ENCODE results near the gene FOXF2. TPM values are rescaled to one million over a fixed set of nuclear protein-coding genes. Genes with fewer than 3 reads are reported as not detected.

Gene FOXF2
- total RNA-seq, 1 donor from 2014 or later = 0.61 TPM

DNA sequence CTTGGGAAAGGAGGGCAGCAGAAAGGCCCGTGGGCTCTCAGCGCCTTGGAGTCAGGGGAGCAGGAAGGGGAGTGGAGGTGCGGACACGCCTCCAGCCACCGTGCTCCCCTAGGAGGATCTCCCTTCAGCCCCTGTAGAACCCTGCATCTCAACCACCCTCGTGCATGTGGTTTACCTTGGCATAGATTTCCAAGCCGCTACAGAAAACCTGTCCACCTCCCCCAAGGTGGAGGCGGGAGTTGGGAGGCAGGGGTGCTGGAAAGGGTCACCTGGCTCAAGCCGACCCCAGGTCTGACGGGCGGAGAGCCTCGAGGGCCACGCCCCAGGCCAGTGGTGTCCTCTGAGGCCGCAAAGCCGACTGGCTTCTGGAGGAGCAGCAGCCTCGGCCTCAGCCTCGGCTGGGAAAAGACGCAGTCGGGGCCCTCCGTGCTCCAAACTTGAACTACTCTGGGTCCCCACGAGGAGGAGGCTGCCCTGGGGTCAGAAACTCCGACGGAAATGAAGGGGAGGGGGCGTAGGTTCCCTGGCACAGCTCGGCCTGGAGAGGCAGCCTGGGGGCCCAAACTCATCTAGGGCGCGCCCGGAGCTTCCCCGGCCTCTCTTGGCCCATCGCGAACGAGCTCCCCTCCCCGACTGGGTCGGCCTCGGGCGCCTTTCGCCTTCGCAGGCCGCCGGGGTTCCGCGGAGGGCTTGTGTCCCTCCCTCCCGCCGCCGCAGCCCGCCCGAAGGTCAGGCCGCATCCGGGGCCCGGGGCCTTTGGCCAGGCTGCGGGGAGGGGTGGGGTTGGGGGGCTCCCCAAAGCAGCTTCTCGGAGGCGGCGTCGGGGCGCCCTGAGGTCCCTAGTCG, 6.3 kb upstream of the FOXF2 start:
- Mint-ChIP-seq H3K4me3 (ENCODE audit: unreplicated experiment) (no peak overlapping the region), H3K27me3 (ENCODE audit: low read depth, unreplicated experiment) (peaks cover 70% of the 10 kb centered on the region), H3K27ac (ENCODE audit: unreplicated experiment) (no peak overlapping the region), H3K36me3 (ENCODE audit: low read depth, unreplicated experiment) (no peaks in the 10 kb centered on the region), H3K4me1 (ENCODE audit: low read depth, unreplicated experiment) (peaks cover 3% of the 10 kb centered on the region), H3K9me3 (ENCODE audit: unreplicated experiment) (peaks cover 9% of the 10 kb centered on the region)
- H3K27me3 ChIP-seq (ENCODE audit: insufficient read depth, low read length) = peaks cover 91% of the 10 kb centered on the region
- H3K27ac ChIP-seq (ENCODE audit: low read depth, low read length) = no peak overlapping the region
- no peak overlapping the region for H2AFZ ChIP-seq (ENCODE audit: low read depth, low read length)
- DNase-seq (ENCODE audit: low read depth) (no peak), FAIRE-seq (no peak)
- H4K20me1 ChIP-seq (ENCODE audit: insufficient read depth, low read length) = peaks cover 18% of the 10 kb centered on the region
- TF ChIP-seq EZH2 (IDR thresholded peaks at IDR 0.05; ENCODE audit: insufficient read depth, low read length) = peak; percentile 87
- TF ChIP-seq, protein P1, sequence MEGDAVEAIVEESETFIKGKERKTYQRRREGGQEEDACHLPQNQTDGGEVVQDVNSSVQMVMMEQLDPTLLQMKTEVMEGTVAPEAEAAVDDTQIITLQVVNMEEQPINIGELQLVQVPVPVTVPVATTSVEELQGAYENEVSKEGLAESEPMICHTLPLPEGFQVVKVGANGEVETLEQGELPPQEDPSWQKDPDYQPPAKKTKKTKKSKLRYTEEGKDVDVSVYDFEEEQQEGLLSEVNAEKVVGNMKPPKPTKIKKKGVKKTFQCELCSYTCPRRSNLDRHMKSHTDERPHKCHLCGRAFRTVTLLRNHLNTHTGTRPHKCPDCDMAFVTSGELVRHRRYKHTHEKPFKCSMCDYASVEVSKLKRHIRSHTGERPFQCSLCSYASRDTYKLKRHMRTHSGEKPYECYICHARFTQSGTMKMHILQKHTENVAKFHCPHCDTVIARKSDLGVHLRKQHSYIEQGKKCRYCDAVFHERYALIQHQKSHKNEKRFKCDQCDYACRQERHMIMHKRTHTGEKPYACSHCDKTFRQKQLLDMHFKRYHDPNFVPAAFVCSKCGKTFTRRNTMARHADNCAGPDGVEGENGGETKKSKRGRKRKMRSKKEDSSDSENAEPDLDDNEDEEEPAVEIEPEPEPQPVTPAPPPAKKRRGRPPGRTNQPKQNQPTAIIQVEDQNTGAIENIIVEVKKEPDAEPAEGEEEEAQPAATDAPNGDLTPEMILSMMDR (IDR thresholded peaks at IDR 0.05; ENCODE audit: insufficient read depth, low read depth, low read length) = no peak
- no peak overlapping the region for H3K4me2 ChIP-seq (ENCODE audit: low read length)
- H3K4me3 ChIP-seq (ENCODE audit: insufficient read depth, low read depth, low read length) = no peak overlapping the region
- peaks cover 3% of the 10 kb centered on the region for H3K4me1 ChIP-seq (ENCODE audit: insufficient read depth, low read length)
- no peaks in the 10 kb centered on the region for H3K9me3 ChIP-seq (ENCODE audit: insufficient read depth, low read depth, low read length)
- H3K9ac ChIP-seq (ENCODE audit: low read length) = no peak overlapping the region
- no peaks in the 10 kb centered on the region for H3K79me2 ChIP-seq (ENCODE audit: insufficient read depth, low read length)
- no peaks in the 10 kb centered on the region for H3K36me3 ChIP-seq (ENCODE audit: insufficient read depth, low read length)

DNA sequence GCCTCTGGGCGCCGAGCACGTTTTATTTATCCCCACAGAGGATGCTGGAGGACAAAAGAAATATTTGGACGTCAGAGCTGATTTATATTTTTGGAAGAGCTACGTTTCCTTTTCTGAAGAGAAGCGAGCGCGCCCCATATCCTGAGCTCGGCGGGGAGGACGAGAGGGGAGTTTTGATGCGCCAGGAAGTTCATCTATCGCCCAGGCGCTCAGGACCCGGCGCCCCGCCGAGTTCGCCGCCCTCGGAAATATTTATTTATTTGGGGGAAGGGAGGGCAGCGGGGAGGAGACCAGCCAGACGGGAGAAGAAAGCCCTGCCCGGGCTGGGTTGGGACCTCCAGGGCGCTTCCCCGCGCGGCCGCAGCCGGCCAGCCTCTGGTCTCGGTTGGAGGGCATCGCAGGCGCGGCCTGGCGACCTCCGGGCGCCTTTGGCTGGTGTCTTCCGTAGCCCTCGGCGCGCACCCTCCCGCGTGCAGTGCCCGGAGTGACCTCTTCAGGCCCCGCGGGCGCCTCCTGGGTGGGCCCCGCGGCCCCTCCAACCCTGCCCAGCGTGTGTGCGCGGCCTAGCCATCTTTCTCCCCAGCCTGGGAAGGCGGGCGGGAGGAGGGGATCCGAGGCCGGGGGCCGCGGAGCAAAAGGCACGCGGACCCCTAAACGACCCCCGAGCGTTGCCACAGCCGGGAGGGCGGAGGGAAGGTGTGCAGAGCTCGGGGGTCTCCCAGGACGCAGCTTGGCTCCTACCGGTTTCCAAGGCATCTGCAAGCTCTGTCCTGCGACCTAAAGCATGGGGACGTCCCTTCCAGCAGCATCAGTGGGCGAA, 5.4 kb upstream of the FOXF2 start:
- no peak for DNase-seq (ENCODE audit: low read depth)
- Histone ChIP-seq H3K4me1 (ENCODE audit: insufficient read depth, low read length) (peaks cover 5% of the 10 kb centered on the region), H3K4me3 (ENCODE audit: insufficient read depth, low read depth, low read length) (no peak overlapping the region), H2AFZ (ENCODE audit: low read depth, low read length) (no peak overlapping the region), H3K4me2 (ENCODE audit: low read length) (peak overlapping the region; percentile 26), H3K79me2 (ENCODE audit: insufficient read depth, low read length) (no peaks in the 10 kb centered on the region), H3K27me3 (ENCODE audit: insufficient read depth, low read length) (peaks cover 91% of the 10 kb centered on the region), H4K20me1 (ENCODE audit: insufficient read depth, low read length) (peaks cover 22% of the 10 kb centered on the region), H3K27ac (ENCODE audit: low read depth, low read length) (no peak overlapping the region), H3K9ac (ENCODE audit: low read length) (no peak overlapping the region), H3K9me3 (ENCODE audit: insufficient read depth, low read depth, low read length) (no peaks in the 10 kb centered on the region), H3K36me3 (ENCODE audit: insufficient read depth, low read length) (no peaks in the 10 kb centered on the region)
- H3K27me3 Mint-ChIP-seq (ENCODE audit: low read depth, unreplicated experiment) = peaks cover 75% of the 10 kb centered on the region
- no peaks in the 10 kb centered on the region for H3K36me3 Mint-ChIP-seq (ENCODE audit: low read depth, unreplicated experiment)
- peak overlapping the region; percentile 47 for H3K27ac Mint-ChIP-seq (ENCODE audit: unreplicated experiment)
- TF ChIP-seq, protein P1 (IDR thresholded peaks at IDR 0.05; ENCODE audit: insufficient read depth, low read depth, low read length) = no peak
- TF ChIP-seq EZH2 (IDR thresholded peaks at IDR 0.05; ENCODE audit: insufficient read depth, low read length) = peak; percentile 54
- no peak for FAIRE-seq
- H3K4me3 Mint-ChIP-seq (ENCODE audit: unreplicated experiment) = no peak overlapping the region
- H3K9me3 Mint-ChIP-seq (ENCODE audit: unreplicated experiment) = peaks cover 14% of the 10 kb centered on the region
- H3K4me1 Mint-ChIP-seq (ENCODE audit: low read depth, unreplicated experiment) = peaks cover 3% of the 10 kb centered on the region
